ENCODE data around the gene NADK.

Gene NADK

GRCh38 chr1:1777950-1778662 is at the start of gene NADK:
Gene NADK (minus strand): TSS chr1:1778470. CDS start chr1:1765406, 13,064 bp downstream.
- DNase-seq (ENCODE audit: low read depth in 2 of 2) = peak; percentile 42 to 55

GRCh38 chr1:1827089-1827848 is 49.0 kb upstream of the NADK start:
- DNase-seq (ENCODE audit: low read depth in 2 of 2) = no peak

- DNase-seq (ENCODE audit: low read depth in 2 of 2) = no peak
These were observed 48.3 kb upstream of the NADK start for GRCh38 chr1:1826356-1827088.

- DNase-seq (ENCODE audit: low read depth in 2 of 2) = no peak
These were observed 46.9 kb upstream of the NADK start for GRCh38 chr1:1825217-1825616.

- no peak for DNase-seq (ENCODE audit: low read depth in 2 of 2)
These were observed 41.5 kb upstream of the NADK start for GRCh38 chr1:1819762-1820161.

- DNase-seq (ENCODE audit: low read depth in 2 of 2) = no peak
These were observed 39.0 kb upstream of the NADK start for GRCh38 chr1:1817221-1817620.

- DNase-seq (ENCODE audit: low read depth in 2 of 2) = no peak
These were observed 37.5 kb upstream of the NADK start for GRCh38 chr1:1815606-1816281.

- DNase-seq (ENCODE audit: low read depth in 2 of 2) = no peak
These were observed 31.2 kb upstream of the NADK start for GRCh38 chr1:1809489-1809888.

GRCh38 chr1:1808206-1808605 is 29.9 kb upstream of the NADK start:
- no peak for DNase-seq (ENCODE audit: low read depth in 2 of 2)

- DNase-seq (ENCODE audit: low read depth in 2 of 2) = no peak
These were observed 28.6 kb upstream of the NADK start for GRCh38 chr1:1806890-1807289.

GRCh38 chr1:1804301-1804700 is 26.0 kb upstream of the NADK start:
- DNase-seq (ENCODE audit: low read depth in 2 of 2) = no peak

GRCh38 chr1:1802871-1803270 is 24.6 kb upstream of the NADK start:
- DNase-seq (ENCODE audit: low read depth in 2 of 2) = no peak

- DNase-seq (ENCODE audit: low read depth in 2 of 2) = no peak
These were observed 21.4 kb upstream of the NADK start for GRCh38 chr1:1799716-1800115.

GRCh38 chr1:1797731-1798341 is 19.6 kb upstream of the NADK start:
- DNase-seq (ENCODE audit: low read depth in 2 of 2) = no peak

- DNase-seq (ENCODE audit: low read depth in 2 of 2) = no peak
These were observed 18.2 kb upstream of the NADK start for GRCh38 chr1:1796466-1796865.

GRCh38 chr1:1794999-1795398 is 16.7 kb upstream of the NADK start:
- no peak for DNase-seq (ENCODE audit: low read depth in 2 of 2)

- no peak for DNase-seq (ENCODE audit: low read depth in 2 of 2)
These were observed 15.4 kb upstream of the NADK start for GRCh38 chr1:1793481-1794244.

GRCh38 chr1:1788646-1789431 is 10.6 kb upstream of the NADK start:
- no peak for DNase-seq (ENCODE audit: low read depth in 2 of 2)

- DNase-seq (ENCODE audit: low read depth in 2 of 2) = no peak
These were observed 9.9 kb upstream of the NADK start for GRCh38 chr1:1788136-1788535.
